ENCODE measurements around the gene ANKMY1.

DNA sequence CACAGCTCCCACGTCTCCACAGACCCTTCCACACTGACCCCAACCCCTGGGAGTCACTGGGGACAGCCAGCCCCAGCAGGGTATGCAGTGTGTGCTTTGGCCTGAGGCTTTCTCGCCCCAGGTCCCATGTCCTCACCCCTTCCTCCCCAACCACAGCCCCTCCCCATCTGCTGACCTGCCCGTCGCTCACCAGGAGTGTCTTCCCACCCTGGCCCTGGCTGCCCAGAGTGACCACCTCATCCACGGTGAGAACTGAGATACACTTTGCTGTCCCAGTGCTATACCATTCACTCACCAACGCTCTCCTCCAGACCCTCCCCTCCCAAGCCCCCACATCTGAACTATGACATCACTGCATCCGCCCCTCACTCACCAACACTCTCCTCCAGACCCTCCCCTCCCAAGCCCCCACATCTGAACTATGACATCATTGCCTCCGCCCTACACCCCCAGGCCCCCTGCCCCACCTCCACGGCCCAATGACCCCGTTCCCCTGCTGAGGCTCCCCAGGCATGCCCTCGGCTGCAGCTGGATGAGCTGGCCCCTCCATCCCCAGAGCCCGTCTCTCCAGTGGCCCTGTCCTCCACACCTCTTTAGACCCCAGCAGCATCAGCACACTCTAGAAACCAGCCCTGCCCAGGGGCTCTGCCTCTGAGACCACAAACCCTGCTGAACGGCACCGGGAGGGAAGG, 55.2 kb downstream of the ANKMY1 start:
- TF ChIP-seq, protein P1, sequence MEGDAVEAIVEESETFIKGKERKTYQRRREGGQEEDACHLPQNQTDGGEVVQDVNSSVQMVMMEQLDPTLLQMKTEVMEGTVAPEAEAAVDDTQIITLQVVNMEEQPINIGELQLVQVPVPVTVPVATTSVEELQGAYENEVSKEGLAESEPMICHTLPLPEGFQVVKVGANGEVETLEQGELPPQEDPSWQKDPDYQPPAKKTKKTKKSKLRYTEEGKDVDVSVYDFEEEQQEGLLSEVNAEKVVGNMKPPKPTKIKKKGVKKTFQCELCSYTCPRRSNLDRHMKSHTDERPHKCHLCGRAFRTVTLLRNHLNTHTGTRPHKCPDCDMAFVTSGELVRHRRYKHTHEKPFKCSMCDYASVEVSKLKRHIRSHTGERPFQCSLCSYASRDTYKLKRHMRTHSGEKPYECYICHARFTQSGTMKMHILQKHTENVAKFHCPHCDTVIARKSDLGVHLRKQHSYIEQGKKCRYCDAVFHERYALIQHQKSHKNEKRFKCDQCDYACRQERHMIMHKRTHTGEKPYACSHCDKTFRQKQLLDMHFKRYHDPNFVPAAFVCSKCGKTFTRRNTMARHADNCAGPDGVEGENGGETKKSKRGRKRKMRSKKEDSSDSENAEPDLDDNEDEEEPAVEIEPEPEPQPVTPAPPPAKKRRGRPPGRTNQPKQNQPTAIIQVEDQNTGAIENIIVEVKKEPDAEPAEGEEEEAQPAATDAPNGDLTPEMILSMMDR (IDR thresholded peaks at IDR 0.05), result no peak
- no peak for TF ChIP-seq POLR2A (IDR thresholded peaks at IDR 0.05)

All from lower leg skin (tissue), 3 donors.